K562 (cell line): Measurements from ENCODE around the gene MFSD11. TPM values are rescaled to one million over a fixed set of nuclear protein-coding genes. Genes with fewer than 3 reads are reported as not detected.

Experiments
- CAMTA2 ChIP-seq: fragments of 250-450 bp; sonication (Bioruptor Pico); conservative IDR thresholded peaks from 2 replicates; pipeline ENCODE4 v1.5.1; 2022
- CHD4 ChIP-seq: fragments of 200-600 bp; sonication (generic); IDR thresholded peaks from 3 replicates; pipeline ENCODE4 v1.6.1; 2012; ENCODE audit warnings: low read depth, mild to moderate bottlenecking, mixed read lengths, low read length, inconsistent platforms; ENCODE audit not compliant: insufficient read depth, insufficient replicate concordance, poor library complexity, severe bottlenecking
- ETV6 ChIP-seq, 3 experiments: fragments of 150-350 bp in 1 of 3; sonication (generic) in 1 of 3; formaldehyde crosslinking in 1 of 3; IDR thresholded peaks; 2 replicates each; pipeline versions ENCODE4 v1.6.1 to v1.8.0; 2014 to 2022; ENCODE audit warnings: borderline replicate concordance in 2 of 3, low read depth in 2 of 3, antibody characterized with exemption in 1 of 3, low read length in 1 of 3, mild to moderate bottlenecking in 1 of 3, missing genetic modification reagents in 1 of 3
- FOXK1 ChIP-seq: sonication (generic); formaldehyde crosslinking; IDR thresholded peaks from 2 replicates; pipeline ENCODE4 v1.8.0; 2022; ENCODE audit warnings: missing genetic modification reagents, mild to moderate bottlenecking, borderline replicate concordance
- MAFK ChIP-seq: IDR thresholded peaks from 2 replicates; pipeline ENCODE4 v1.6.1; 2011; ENCODE audit warnings: low read length, improper control_type of control experiment
- MCM2 ChIP-seq: fragments of 450-650 bp; IDR thresholded peaks from 2 replicates; pipeline ENCODE4 v1.6.1; 2017; ENCODE audit warnings: low read depth, mild to moderate bottlenecking
- NCOA1 ChIP-seq: fragments of 450-650 bp; IDR thresholded peaks from 2 replicates; pipeline ENCODE4 v1.6.1; 2016; ENCODE audit warnings: low read depth
- PYGO2 ChIP-seq: fragments of 450-650 bp; IDR thresholded peaks from 2 replicates; pipeline ENCODE4 v1.6.1; 2016; ENCODE audit warnings: mild to moderate bottlenecking, missing genetic modification characterization, moderate library complexity, missing compliant biosample characterization
- SFPQ ChIP-seq: fragments of 200-400 bp; formaldehyde crosslinking; IDR thresholded peaks from 2 replicates; pipeline ENCODE4 v1.6.1; 2017; ENCODE audit warnings: mild to moderate bottlenecking, low read depth, low read length, moderate library complexity
- SMARCB1 ChIP-seq: IDR thresholded peaks from 2 replicates; pipeline ENCODE4 v1.6.1; 2011; ENCODE audit warnings: improper control_type of control experiment, low read depth; ENCODE audit not compliant: insufficient read length
- TAF9B ChIP-seq: fragments of 450-650 bp; IDR thresholded peaks from 2 replicates; pipeline ENCODE4 v1.6.1; 2018; ENCODE audit warnings: mild to moderate bottlenecking; ENCODE audit not compliant: partially characterized antibody
- TCFL5 ChIP-seq: fragments of 250-450 bp; sonication (Bioruptor Pico); conservative IDR thresholded peaks from 2 replicates; pipeline ENCODE4 v1.6.1; 2021; ENCODE audit warnings: mild to moderate bottlenecking, moderate library complexity, matching md5 sums
- TFAM ChIP-seq: fragments of 250-450 bp; sonication (Bioruptor Pico); conservative IDR thresholded peaks from 2 replicates; pipeline ENCODE4 v1.5.0; 2021; ENCODE audit warnings: mild to moderate bottlenecking, moderate library complexity
- TOE1 ChIP-seq, 2 experiments: fragments of 450-650 bp in 1 of 2; sonication (generic) in 1 of 2; formaldehyde crosslinking in 1 of 2; IDR thresholded peaks; 2 replicates each; pipeline versions ENCODE4 v1.7.1 to v1.8.0; 2016 to 2022; ENCODE audit warnings: borderline replicate concordance in 2 of 2, mild to moderate bottlenecking in 2 of 2, antibody characterized with exemption in 1 of 2, inconsistent platforms in 1 of 2, low read depth in 1 of 2, missing genetic modification reagents in 1 of 2, moderate library complexity in 1 of 2
- XRCC5 ChIP-seq: fragments of 200-400 bp; formaldehyde crosslinking; IDR thresholded peaks from 2 replicates; pipeline ENCODE4 v1.6.1; 2017; ENCODE audit warnings: low read depth, mild to moderate bottlenecking, low read length
- ZKSCAN8 ChIP-seq: fragments of 200-800 bp; sonication (Bioruptor generic); IDR thresholded peaks from 2 replicates; pipeline ENCODE4 v1.6.1; 2016; ENCODE audit warnings: missing genetic modification characterization, missing compliant biosample characterization
- ZNF212 ChIP-seq: fragments of 450-650 bp; formaldehyde crosslinking; IDR thresholded peaks from 2 replicates; pipeline ENCODE4 v1.4.0; 2020; ENCODE audit warnings: mild to moderate bottlenecking
- ZNF280A ChIP-seq: fragments of 450-650 bp; IDR thresholded peaks from 2 replicates; pipeline ENCODE4 v1.6.1; 2018; ENCODE audit warnings: mild to moderate bottlenecking, low read depth; ENCODE audit not compliant: partially characterized antibody
- ZNF778 ChIP-seq: fragments of 450-650 bp; formaldehyde crosslinking; IDR thresholded peaks from 2 replicates; pipeline ENCODE4 v1.4.0; 2020; ENCODE audit warnings: mild to moderate bottlenecking, moderate library complexity
- polyA plus RNA-seq, 8 experiments: library from polyadenylated mRNA; depleted of rRNA in 4 of 8; stranded (reverse) in 5 of 8; unstranded in 3 of 8; fragments of >200 nt; fragmentation: Nextera tagmentation in 2 of 8; fragmentation: Illumina TruSeq in 1 of 8; extraction: Ambion mirVana in 2 of 8; extraction: Trizol in 1 of 8; gene quantifications; 2 replicates each; pipeline versions ENCODE4 v1.2.1 to v1.2.3, GENCODE V29; 2011 to 2014; ENCODE audit warnings: inconsistent platforms in 1 of 8, missing spikeins in 1 of 8
- total RNA-seq, 7 experiments: library from RNA; depleted of rRNA in 6 of 7; stranded (reverse); fragments of >200 nt in 6 of 7; fragmentation: Illumina TruSeq in 2 of 7; extraction: Trizol in 2 of 7; gene quantifications; 2 replicates each; pipeline versions ENCODE4 v1.2.1 to v1.2.3, GENCODE V29; 2011 to 2021; ENCODE audit warnings: low replicate concordance in 1 of 7
- TF ChIP-seq, protein P1 (sequence below): IDR thresholded peaks from 3 replicates; pipeline ENCODE4 v1.6.1; 2011; ENCODE audit warnings: borderline replicate concordance, mild to moderate bottlenecking, moderate library complexity; ENCODE audit not compliant: insufficient read length; ENCODE audit errors: extremely low read depth

MFSD11 gene
- total and polyA plus RNA-seq, 9 of the 15 experiments (the other 6 are each of a cell fraction or from before 2014, with no cell fraction given) = 14.4 to 24.5 (median 19.9) TPM

DNA sequence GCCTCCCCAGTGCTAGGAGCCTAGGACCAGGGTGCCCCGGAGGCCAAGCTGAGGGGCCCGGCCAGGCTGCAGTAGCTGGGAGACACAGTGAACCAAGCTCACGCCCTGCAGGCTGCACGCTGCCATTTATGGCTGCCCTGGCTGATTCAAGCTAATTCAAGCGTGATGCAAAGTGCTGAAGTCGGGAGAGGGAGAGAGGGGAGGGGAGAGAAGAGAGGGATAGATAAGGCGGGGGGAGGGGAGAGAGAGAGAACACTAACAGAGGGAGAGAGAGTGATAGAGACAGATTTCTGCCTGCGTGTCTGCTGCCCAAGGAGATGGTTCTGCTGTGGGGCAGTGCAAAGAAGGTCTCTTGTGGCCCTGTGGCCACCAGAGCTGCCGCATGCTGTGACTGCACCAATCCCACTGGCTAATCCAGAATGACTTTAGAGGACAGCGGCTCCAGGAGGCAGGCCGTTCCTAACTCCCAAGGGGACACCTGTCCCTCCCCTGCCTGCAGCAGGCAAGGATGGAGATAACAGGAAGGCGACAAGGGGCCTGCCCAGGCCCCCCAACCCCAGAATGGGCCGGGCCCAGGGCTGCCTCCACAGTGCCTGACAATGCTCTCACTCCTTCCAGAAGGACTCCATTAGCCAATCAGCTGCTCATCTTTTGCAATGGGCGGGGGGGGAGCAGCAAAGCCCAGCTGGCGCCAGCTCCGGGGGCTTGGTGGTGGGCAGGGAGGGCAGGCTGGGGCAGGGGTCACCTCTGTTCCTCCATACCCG lies 40.0 kb upstream of the MFSD11 start (continued):
- TF ChIP-seq, protein P1, sequence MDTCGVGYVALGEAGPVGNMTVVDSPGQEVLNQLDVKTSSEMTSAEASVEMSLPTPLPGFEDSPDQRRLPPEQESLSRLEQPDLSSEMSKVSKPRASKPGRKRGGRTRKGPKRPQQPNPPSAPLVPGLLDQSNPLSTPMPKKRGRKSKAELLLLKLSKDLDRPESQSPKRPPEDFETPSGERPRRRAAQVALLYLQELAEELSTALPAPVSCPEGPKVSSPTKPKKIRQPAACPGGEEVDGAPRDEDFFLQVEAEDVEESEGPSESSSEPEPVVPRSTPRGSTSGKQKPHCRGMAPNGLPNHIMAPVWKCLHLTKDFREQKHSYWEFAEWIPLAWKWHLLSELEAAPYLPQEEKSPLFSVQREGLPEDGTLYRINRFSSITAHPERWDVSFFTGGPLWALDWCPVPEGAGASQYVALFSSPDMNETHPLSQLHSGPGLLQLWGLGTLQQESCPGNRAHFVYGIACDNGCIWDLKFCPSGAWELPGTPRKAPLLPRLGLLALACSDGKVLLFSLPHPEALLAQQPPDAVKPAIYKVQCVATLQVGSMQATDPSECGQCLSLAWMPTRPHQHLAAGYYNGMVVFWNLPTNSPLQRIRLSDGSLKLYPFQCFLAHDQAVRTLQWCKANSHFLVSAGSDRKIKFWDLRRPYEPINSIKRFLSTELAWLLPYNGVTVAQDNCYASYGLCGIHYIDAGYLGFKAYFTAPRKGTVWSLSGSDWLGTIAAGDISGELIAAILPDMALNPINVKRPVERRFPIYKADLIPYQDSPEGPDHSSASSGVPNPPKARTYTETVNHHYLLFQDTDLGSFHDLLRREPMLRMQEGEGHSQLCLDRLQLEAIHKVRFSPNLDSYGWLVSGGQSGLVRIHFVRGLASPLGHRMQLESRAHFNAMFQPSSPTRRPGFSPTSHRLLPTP = no peak
- TF ChIP-seq NCOA1 (peak; percentile 45; the same call in 1 of the 2 replicates), MAFK (no peak), ZKSCAN8 (CRISPR knock-in tag) (no peak), MCM2 (no peak), PYGO2 (no peak), TOE1 (IDR thresholded peaks at IDR 0.05; ENCODE audit: borderline replicate concordance) (peak; percentile 66; the same call in 1 of the 2 replicates), TOE1 (CRISPR knock-in tag; IDR thresholded peaks at IDR 0.05; ENCODE audit: borderline replicate concordance, low read depth) (no peak), TAF9B (no peak), ZNF778 (CRISPR knock-in tag) (no peak), SMARCB1 (no peak), CHD4 (no peak), ZNF212 (CRISPR knock-in tag) (no peak), TCFL5 (CRISPR knock-in tag) (no peak), ETV6 (IDR thresholded peaks at IDR 0.05; ENCODE audit: borderline replicate concordance in 1 of 2, low read depth in 2 of 2, low read length in 1 of 2) (no peak), ETV6 (CRISPR knock-in tag; IDR thresholded peaks at IDR 0.05; ENCODE audit: borderline replicate concordance) (no peak), FOXK1 (CRISPR knock-in tag) (no peak), TFAM (CRISPR knock-in tag) (no peak), CAMTA2 (CRISPR knock-in tag) (no peak), ZNF280A (no peak), XRCC5 (no peak), SFPQ (no peak)
